ENCODE measurements around the gene TOLLIP. TPM values are rescaled to one million over a fixed set of nuclear protein-coding genes. Genes with fewer than 3 reads are reported as not detected.

The TOLLIP gene
- total and polyA plus RNA-seq, 2 of the 4 experiments (the other 2 are of a cell fraction), result 19.7 to 42.9 TPM

GRCh38 chr11:1230456-1231395 is 78.7 kb downstream of the TOLLIP start:
- Histone ChIP-seq H3K4ac (ENCODE audit: low read depth, low read length) (no peak overlapping the region), H2AFZ (replicated peaks; ENCODE audit: low read length, poor library complexity) (peak overlapping the region; percentile 21), H4K5ac (ENCODE audit: low read depth, low read length) (no peak overlapping the region), H2AK5ac (ENCODE audit: low read depth, low read length) (no peak overlapping the region), H4K91ac (ENCODE audit: insufficient read depth, low read depth, low read length) (no peak overlapping the region), H2BK15ac (ENCODE audit: low read depth, low read length) (no peak overlapping the region), H2BK20ac (ENCODE audit: low read depth, low read length) (no peak overlapping the region), H3K9ac (ENCODE audit: low read depth, low read length) (no peak overlapping the region), H3K4me2 (ENCODE audit: low read depth, low read length) (no peak overlapping the region), H3K36me3 (ENCODE audit: control insufficient read depth, insufficient read depth, low read length) (no peaks in the 10 kb centered on the region), H4K20me1 (ENCODE audit: insufficient read depth, low read length) (no peaks in the 10 kb centered on the region; the same call in 1 of the 2 replicates), H3K4me1 (ENCODE audit: control insufficient read depth, insufficient read depth, low read length) (no peaks in the 10 kb centered on the region), H3K27ac (ENCODE audit: insufficient read depth, low read length) (no peak overlapping the region), H3K9me3 (ENCODE audit: control insufficient read depth, insufficient read depth, low read length) (no peaks in the 10 kb centered on the region), H3K14ac (replicated peaks; ENCODE audit: low read depth, low read length) (no peak overlapping the region), H3K18ac (ENCODE audit: low read depth, low read length) (no peak overlapping the region), H3K27me3 (ENCODE audit: control insufficient read depth, insufficient read depth, low read length) (no peaks in the 10 kb centered on the region; the same call in 1 of the 2 replicates), H3K4me3 (ENCODE audit: insufficient read depth, low read depth, low read length) (no peak overlapping the region), H2AK9ac (replicated peaks; ENCODE audit: low read depth, low read length, poor library complexity) (no peak overlapping the region), H2BK120ac (ENCODE audit: low read depth, low read length) (no peak overlapping the region), H3K9me1 (ENCODE audit: insufficient read depth, low read length) (no peaks in the 10 kb centered on the region), H3K56ac (ENCODE audit: extremely low read depth, insufficient read depth, low read length) (no peak overlapping the region), H4K8ac (ENCODE audit: low read depth in 2 of 2, low read length in 2 of 2) (no peak overlapping the region), H3K79me1 (ENCODE audit: low read depth in 1 of 2, low read length in 2 of 2) (no peaks in the 10 kb centered on the region), H3K23ac (ENCODE audit: low read depth, low read length) (no peak overlapping the region), H2BK5ac (ENCODE audit: low read depth, low read length, poor library complexity, severe bottlenecking) (no peak overlapping the region)
- TF ChIP-seq CEBPB (IDR thresholded peaks at IDR 0.05; ENCODE audit: low read depth, low read length) (no peak), CHD1 (IDR thresholded peaks at IDR 0.05; ENCODE audit: low read depth, low read length) (no peak), SMC3 (IDR thresholded peaks at IDR 0.05; ENCODE audit: low read depth, low read length) (no peak), POLR2A (IDR thresholded peaks at IDR 0.05; ENCODE audit: low read depth, low read length) (no peak), USF2 (IDR thresholded peaks at IDR 0.05; ENCODE audit: low read depth, low read length) (no peak), MAFK (IDR thresholded peaks at IDR 0.05; ENCODE audit: low read depth, low read length) (no peak), ELK1 (IDR thresholded peaks at IDR 0.05; ENCODE audit: borderline replicate concordance, low read depth, low read length) (no peak), RAD21 (IDR thresholded peaks at IDR 0.05; ENCODE audit: low read length) (no peak), MXI1 (IDR thresholded peaks at IDR 0.05; ENCODE audit: borderline replicate concordance, low read depth, low read length) (no peak), CTCF (conservative IDR thresholded peaks at IDR 0.05; ENCODE audit: low read depth, low read length) (no peak), MAZ (IDR thresholded peaks at IDR 0.05; ENCODE audit: borderline replicate concordance, low read depth, low read length) (no peak), RCOR1 (IDR thresholded peaks at IDR 0.05; ENCODE audit: insufficient replicate concordance, low read length) (no peak), FOS (IDR thresholded peaks at IDR 0.05; ENCODE audit: low read depth, low read length) (no peak), RFX5 (IDR thresholded peaks at IDR 0.05; ENCODE audit: low read depth, low read length) (no peak)
- intact Hi-C loops (cut with micrococcal nuclease) (no loop called here), dilution Hi-C loops (cut with HindIII; ENCODE audit: low sequenced_read_pairs, unreplicated experiment) (no loop called here), in situ Hi-C loops (cut with MboI; ENCODE audit: low sequenced_read_pairs) (no loop called here)
- ATAC-seq (ENCODE audit: low read depth) (no peak), DNase-seq (no peak)
- ChIA-PET POLR2A (ENCODE audit: unreplicated experiment) (no interaction called here), CTCF (no interaction called here)
- WGBS, 2 experiments (ENCODE audit: extremely low coverage in 2 of 2, insufficient read length in 1 of 2), result 69% methylated on average over 15 of the region's 45 CpGs; no CpG with 5 or more reads in 1 of the 2 experiments
- no TSS peak for BruUV-seq (replicated peaks)

All from IMR-90 (cell line).